Measurements from ENCODE around the gene CMKLR1. TPM values are rescaled to one million over a fixed set of nuclear protein-coding genes. Genes with fewer than 3 reads are reported as not detected.

Gene CMKLR1
- total RNA-seq, 2 experiments from 2014 or later: not detected

GRCh38 chr12:108303703-108304102 lies 35.4 kb downstream of the CMKLR1 start:
- ChIA-PET CTCF (no interaction called here), POLR2A (no interaction called here)

- ChIA-PET CTCF (no interaction called here), POLR2A (no interaction called here)
Observed at GRCh38 chr12:108302403-108303311, 36.5 kb downstream of the CMKLR1 start.

- ChIA-PET POLR2A (no interaction called here), CTCF (no interaction called here)
Observed at GRCh38 chr12:108302016-108302402, 37.1 kb downstream of the CMKLR1 start.

- POLR2A ChIA-PET: no interaction called here
- CTCF ChIA-PET: no interaction called here
Observed at GRCh38 chr12:108301346-108301745, 37.8 kb downstream of the CMKLR1 start.

GRCh38 chr12:108299980-108300696 lies 39.0 kb downstream of the CMKLR1 start:
- ChIA-PET CTCF (no interaction called here), POLR2A (no interaction called here)

GRCh38 chr12:108299516-108299915 lies 39.6 kb downstream of the CMKLR1 start:
- POLR2A ChIA-PET: no interaction called here
- CTCF ChIA-PET: no interaction called here

GRCh38 chr12:108298761-108299275 lies 40.3 kb downstream of the CMKLR1 start:
- ChIA-PET CTCF (no interaction called here), POLR2A (no interaction called here)

- ChIA-PET POLR2A (no interaction called here), CTCF (no interaction called here)
Observed at GRCh38 chr12:108297895-108298760, 41.0 kb downstream of the CMKLR1 start.

- ChIA-PET CTCF (no interaction called here), POLR2A (no interaction called here)
Observed at GRCh38 chr12:108297424-108297823, 41.7 kb downstream of the CMKLR1 start.

- ChIA-PET POLR2A (no interaction called here), CTCF (no interaction called here)
Observed at GRCh38 chr12:108296945-108297344, 42.2 kb downstream of the CMKLR1 start.

- POLR2A ChIA-PET: no interaction called here
- CTCF ChIA-PET: no interaction called here
Observed at GRCh38 chr12:108295641-108296040, 43.5 kb downstream of the CMKLR1 start.

GRCh38 chr12:108289350-108290161 lies 49.6 kb downstream of the CMKLR1 start:
- POLR2A ChIA-PET: no interaction called here
- CTCF ChIA-PET: no interaction called here

- CTCF ChIA-PET: no interaction called here
- POLR2A ChIA-PET: no interaction called here
Observed at GRCh38 chr12:108287227-108287626, 51.9 kb downstream of the CMKLR1 start.

GRCh38 chr12:108285016-108285415 lies 54.1 kb downstream of the CMKLR1 start:
- ChIA-PET CTCF (no interaction called here), POLR2A (no interaction called here)

- ChIA-PET POLR2A (no interaction called here), CTCF (no interaction called here)
Observed at GRCh38 chr12:108284163-108284562, 54.9 kb downstream of the CMKLR1 start.

- ChIA-PET POLR2A (no interaction called here), CTCF (no interaction called here)
Observed at GRCh38 chr12:108282676-108283075, 56.4 kb downstream of the CMKLR1 start.

GRCh38 chr12:108282160-108282559 lies 57.0 kb downstream of the CMKLR1 start:
- CTCF ChIA-PET: no interaction called here
- POLR2A ChIA-PET: no interaction called here

GRCh38 chr12:108277613-108278012 lies 61.5 kb downstream of the CMKLR1 start:
- ChIA-PET CTCF (no interaction called here), POLR2A (no interaction called here)

- CTCF ChIA-PET: no interaction called here
- POLR2A ChIA-PET: no interaction called here
Observed at GRCh38 chr12:108273217-108273616, 65.9 kb downstream of the CMKLR1 start.
